NCI-H2171 (cell line): Measurements from ENCODE around the gene FKTN.

Experiments used
- DNase-seq: peaks from one replicate; lab custom pipeline; 2025; lab: John Stamatoyannopoulos, UW

Gene FKTN

GRCh38 chr9:105678781-105679180, 120.8 kb downstream of the FKTN start:
- DNase-seq: no peak

GRCh38 chr9:105679257-105680022, 121.5 kb downstream of the FKTN start:
- no peak for DNase-seq

- no peak for DNase-seq
Observed at GRCh38 chr9:105681313-105681712, 123.4 kb downstream of the FKTN start.

GRCh38 chr9:105681724-105682123, 123.8 kb downstream of the FKTN start:
- no peak for DNase-seq

- no peak for DNase-seq
Observed at GRCh38 chr9:105683688-105684275, 125.9 kb downstream of the FKTN start.

GRCh38 chr9:105686936-105687335, 129.0 kb downstream of the FKTN start:
- DNase-seq: no peak
